Uterus (tissue), 2 donors: Measurements from ENCODE around the gene UBAP1.

Source experiments
- POLR2A ChIP-seq, 2 donors: fragments of 450-650 bp; IDR thresholded peaks; one replicate each; pipeline ENCODE4 v1.6.1; 2016; ENCODE audit warnings: antibody characterized with exemption in 2 of 2, mild to moderate bottlenecking in 1 of 2, moderate library complexity in 1 of 2
- TF ChIP-seq, protein P1 (sequence below), 4 experiments: fragments of 200-600 bp in 2 of 4; fragments of 450-650 bp in 2 of 4; sonication (generic) in 2 of 4; IDR thresholded peaks; one replicate each; pipeline ENCODE4 v1.5.1; 2016 to 2019; ENCODE audit warnings: antibody characterized with exemption in 4 of 4, mild to moderate bottlenecking in 2 of 4, moderate library complexity in 1 of 4

DNA sequence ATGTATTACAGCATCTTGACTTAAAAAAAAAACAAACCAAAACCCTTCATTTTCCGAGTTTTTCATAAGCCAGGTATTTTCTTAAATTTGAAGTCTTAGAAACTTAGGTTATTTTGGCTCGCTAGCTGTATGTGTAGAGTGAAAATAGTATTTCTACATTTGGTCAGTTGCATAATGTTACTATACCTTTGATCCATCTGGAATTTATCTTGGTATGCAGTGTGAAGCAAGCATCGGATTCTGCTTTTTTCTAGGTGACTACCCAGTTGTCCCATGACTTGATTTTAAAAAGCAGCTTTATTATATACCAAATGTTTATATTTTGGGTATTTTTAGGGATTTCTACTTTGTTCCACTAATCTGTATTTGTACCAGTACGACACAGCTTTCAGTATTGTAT is 27.7 kb downstream of the UBAP1 start:
- TF ChIP-seq, protein P1, sequence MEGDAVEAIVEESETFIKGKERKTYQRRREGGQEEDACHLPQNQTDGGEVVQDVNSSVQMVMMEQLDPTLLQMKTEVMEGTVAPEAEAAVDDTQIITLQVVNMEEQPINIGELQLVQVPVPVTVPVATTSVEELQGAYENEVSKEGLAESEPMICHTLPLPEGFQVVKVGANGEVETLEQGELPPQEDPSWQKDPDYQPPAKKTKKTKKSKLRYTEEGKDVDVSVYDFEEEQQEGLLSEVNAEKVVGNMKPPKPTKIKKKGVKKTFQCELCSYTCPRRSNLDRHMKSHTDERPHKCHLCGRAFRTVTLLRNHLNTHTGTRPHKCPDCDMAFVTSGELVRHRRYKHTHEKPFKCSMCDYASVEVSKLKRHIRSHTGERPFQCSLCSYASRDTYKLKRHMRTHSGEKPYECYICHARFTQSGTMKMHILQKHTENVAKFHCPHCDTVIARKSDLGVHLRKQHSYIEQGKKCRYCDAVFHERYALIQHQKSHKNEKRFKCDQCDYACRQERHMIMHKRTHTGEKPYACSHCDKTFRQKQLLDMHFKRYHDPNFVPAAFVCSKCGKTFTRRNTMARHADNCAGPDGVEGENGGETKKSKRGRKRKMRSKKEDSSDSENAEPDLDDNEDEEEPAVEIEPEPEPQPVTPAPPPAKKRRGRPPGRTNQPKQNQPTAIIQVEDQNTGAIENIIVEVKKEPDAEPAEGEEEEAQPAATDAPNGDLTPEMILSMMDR (IDR thresholded peaks at IDR 0.05) = no peak
- no peak for TF ChIP-seq POLR2A (IDR thresholded peaks at IDR 0.05)
